Activated CD8-positive, alpha-beta memory T cell treated with anti-CD3 and anti-CD28 coated beads for 1 hour (primary cell): Measurements from ENCODE around the gene APPBP2.
"Not testable (repeated sequence)": the region's sequence is repeated elsewhere in the genome, so short reads cannot be mapped to it uniquely, and the experiment has no call there.

Experiments
- DNase-seq, 2 donors: peaks; one replicate each; pipeline ENCODE4 v3.0.0-alpha.2; 2020; ENCODE audit warnings: low read depth in 1 of 2; ENCODE audit errors: extremely low read depth in 1 of 2

Gene APPBP2

DNA sequence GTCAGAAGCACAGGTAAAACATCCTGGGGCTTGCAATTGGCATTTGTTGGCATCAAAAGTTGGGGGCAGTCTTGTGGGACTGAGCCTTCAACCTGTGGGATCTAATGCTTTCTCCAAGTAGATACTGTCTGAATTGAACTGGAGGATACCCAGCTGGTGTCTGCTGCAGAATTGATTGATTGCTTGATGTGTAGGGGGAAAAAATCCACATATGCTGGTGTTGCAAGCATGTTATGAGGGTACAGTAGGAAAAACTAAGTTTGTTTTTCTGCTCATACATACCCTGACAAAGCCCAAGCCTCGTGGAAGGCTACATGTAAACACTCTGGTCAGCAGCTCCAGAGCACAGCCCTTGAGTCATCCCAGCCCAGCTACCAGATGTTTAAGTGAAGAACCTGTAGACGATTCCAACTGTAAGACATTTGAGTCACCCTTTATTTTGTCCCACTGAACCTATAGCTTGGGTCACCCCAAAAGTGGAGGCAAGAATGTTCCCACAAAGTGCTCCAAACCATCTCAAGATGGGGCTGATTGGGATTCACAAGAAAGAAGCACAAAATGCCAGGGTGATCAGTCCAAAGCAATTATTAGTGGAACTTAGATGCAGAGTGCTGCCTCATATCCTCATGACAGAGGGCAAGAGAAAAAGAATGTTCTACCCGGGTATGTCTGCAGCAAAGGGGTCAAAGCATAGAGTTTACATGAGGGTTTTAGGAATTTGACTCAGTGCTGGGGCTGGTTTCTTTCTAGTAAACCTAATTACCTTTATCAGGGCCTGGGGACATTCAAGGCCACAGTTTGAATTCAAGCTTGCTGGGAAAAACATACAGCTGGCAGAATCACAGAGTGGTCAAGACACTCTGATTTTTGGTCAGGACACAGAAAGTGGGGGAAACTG is 9.6 kb upstream of the APPBP2 start:
- no peak for DNase-seq

DNA sequence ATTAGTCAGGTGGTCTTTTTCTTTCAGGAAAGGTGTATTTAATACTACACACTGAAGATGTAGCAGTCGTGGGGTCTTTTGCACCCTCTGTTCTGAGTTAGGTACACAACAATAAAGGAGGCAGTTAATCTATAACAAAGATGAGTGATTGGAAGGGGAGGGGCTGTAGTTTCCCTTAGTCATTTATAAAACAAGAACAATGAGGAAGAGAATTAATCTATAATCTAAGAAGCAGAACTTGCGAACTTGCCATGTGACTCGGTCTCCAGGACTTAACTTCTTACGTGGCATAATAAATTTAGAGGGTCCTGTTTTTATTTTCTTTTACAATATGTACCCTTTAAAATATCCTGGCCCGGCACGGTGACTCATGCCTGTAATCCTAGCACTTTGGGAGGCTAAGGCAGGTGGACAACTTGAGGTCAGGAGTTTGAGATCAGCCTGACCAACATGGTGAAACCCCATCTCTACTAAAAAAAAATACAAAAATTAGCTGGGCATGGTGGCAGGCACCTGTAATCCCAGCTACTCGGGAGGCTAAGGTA is 8.6 kb upstream of the APPBP2 start:
- DNase-seq: no peak

DNA sequence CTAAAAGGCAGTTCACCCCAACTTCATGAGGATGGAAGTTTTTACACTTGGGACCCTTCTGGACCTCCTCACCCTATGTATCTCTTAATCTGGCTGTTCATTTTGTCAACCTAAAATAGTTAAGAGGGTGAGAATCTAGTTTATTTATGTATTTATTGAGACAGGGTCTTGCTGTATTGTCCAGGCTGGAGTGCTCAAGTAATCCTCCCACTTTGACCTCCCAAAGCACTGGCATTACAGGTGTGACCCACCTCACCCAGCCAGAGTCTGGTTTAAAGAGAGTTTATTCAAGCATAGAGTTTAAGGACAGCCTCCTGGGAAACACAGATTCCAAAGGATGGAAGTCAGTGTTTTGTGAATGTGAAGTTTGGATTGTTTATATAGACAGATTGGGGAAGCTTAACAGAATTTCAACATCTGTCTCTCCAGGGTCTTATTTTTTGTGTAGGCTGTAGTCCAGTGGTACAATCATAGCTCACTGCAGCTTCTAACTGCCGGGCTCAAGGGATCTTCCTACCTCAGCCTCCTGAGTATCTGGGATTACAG is 8.0 kb upstream of the APPBP2 start:
- no peak for DNase-seq

DNA sequence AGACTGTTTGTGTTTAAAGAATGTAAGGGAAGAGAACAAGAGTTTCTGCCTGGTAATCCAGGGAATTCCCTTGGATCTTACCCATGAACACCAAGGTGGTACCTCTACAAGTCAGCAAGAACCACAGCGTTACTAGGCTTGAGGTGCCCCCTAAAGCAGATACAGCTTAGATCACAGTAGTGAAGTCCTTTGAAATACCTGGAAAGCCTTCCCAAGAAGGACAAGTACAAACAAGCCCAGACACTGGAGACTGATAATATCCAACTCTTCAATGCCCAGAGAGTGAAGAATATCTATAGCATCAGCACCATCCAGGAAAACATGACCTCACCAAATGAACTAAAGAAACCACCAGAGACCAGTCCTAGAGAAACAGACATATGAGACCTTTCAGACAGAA is 3.8 kb upstream of the APPBP2 start:
- DNase-seq: no peak

DNA sequence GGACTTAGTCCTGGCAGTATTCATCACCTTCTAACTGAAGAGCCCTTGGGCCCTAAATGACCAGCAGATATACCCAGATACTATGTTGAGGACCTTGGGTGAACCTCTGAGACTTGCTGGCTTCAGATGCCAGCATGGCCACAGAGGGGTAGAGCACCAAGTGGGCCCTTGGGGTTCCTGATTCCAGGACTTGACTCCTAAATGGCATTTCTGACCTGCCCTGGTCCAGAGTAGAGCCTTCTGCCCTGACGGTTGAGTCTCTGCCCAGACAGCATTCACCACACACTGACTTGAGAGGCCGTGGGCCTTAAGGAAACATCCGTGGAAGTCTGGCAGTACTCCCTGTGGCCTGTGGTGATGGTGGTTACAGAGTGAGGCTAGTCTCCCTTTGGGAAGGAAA is 2.8 kb upstream of the APPBP2 start:
- no peak for DNase-seq

DNA sequence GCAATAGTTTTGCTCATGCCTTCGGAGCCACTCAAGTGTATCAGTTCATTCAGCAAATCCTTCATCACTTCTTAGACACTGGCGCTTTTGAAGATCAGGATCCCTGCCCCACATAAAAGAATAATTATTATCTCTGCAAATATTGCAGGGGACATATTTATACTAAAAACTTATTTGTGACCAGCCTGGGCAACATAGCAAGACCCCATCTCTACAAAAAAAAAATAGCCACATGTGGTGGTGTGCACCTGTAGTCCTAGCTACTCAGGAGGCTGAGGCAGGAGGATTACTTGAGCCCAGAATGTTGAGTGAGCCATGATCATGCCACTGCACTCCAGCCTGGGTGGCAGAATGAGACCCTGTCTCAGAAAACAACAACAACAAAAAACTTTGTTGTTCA is 1.7 kb upstream of the APPBP2 start:
- DNase-seq: no peak

DNA sequence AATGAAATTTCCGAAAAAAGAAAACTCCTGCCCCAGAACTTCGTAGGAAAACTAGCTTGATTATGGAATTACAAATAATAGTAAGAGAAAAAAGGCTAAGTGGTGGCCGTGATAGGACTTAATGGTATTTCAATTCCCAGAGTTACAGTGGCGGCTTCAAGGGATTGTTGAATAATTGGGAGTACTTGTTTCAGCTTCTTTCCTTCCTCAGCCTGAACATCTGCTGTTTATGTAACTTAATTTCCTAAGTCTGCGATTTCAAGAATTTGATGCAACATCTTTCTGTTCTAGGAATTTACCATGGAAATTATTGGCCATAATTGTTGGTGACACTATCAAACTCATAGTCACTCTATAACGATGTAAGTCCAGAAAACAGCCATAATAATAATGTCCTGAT is 684 bp upstream of the APPBP2 start:
- no peak for DNase-seq

DNA sequence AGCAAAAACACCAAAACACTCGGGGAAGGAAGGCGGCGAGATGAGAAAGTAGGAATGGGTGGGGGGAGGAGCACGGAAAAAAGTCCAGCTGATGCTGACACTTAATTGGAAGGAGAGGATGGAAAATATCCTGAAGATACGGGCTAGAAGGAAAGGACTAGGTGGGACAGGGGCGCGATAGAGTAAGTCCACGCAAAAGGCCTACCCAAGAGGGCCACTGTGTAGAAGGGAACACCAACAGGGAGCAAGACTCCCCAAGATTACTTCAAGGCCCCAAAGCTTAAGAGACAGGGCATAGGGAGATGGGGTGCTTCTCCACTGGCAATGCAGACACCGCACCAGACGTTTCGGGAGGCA is 736 bp downstream of the APPBP2 start:
- DNase-seq: no peak

DNA sequence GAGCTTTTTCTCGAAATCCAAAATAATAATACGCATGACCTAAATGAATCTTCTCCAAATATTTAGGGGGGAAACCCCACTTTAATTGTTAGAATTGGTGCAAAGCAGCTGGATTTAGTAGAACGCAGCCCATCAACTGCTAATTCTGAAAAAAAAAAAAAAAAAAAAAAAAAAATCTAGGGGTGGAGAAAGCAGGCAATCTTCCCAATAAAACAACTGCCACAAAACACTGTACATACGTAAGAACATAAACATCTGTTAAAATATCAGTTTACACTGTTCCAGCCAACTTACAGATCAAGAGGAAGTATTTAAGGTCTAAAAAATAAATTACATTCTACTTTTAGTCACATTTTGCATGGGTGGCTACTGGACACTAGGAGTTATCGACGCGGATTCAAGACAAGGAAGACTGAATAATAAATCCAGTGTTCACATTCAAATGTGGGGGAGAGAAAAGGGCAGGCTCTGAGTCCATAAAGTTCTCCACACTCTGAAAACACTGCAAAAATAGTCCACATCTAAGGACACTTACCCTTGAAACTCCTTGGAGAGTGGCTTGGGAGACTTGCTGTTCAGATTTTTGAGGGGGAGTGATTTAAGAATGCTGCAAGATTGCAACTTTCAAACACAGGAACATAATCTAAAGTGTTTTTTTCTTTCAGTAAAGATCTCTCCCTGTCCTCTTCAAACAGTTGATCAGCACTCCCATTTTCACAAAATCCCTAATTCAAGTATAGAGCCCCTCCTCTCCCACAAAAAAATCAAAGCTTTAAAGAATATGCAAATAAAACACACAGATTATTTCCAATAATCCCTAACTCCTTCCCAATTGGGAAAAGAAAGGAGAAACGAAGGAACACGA is 1.3 kb downstream of the APPBP2 start:
- no peak for DNase-seq

DNA sequence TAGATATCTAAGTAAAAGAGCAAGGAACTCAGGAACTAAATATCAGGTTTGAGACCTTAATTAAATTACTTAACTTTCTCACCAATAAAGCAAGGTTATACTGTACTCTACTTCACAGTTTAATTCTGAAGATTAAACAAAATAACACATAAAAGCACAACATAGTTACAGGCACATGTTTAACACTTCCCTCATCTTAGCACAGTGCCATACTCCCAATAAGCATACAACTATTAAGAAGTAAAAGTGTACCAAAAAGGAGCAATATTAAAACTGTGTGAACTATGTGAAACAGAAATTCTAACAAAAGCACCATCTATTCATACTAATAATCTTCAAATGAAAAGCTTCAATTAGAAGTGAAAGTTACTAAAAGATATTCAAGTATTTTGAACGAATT is 2.2 kb downstream of the APPBP2 start:
- no peak for DNase-seq

DNA sequence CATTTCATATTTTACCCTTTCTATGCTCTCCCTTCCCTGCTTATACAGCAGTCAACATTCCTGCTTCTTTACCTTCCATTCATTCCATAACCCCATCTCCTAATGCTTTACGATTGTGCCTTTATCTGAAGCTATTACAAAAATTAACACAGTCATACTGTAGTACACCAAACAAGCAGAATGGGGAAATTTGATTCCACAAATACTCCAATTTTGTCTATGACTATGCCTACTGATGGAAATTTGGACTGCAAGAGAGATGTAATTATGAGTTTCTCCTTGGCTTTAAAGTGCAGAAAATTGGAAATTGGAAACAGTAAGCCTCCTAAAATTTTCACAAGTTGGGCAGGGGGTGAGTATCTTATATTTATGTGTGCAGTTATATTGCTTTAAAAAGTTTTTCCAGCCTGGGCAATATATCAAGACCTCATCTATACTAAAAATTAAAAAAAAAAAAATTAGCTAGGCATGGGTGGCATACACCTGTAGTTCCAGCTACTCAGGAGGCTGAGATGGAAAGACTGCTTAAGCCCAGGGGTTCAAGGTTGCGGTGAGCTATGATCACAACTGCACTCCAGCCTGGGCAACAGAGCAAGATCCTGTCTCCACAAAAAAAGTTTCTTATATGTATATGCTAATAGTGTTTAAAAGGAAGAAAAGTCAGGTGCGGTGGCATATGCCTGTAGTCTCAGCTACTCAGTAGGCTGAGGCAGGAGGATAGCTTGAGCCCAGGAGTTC is 3.0 kb downstream of the APPBP2 start:
- no peak for DNase-seq

DNA sequence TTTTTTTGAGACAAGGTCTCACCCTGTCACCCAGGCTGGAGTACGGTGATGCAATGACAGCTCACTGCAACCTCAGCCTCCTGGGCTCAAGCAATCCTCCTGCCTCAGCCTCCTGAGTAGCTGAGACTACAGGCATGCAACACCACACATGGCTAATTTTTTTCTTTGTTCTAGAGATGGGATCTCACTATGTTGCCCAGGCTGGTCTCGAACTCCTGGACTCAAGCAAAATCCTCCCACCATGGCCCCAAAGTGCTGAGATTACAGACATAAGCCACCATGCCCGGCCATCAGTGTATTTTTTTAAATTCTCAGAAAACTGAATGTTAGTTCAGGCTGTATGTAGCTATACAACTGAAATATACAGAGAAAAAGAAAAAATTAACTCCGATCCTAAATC is 6.2 kb downstream of the APPBP2 start:
- no peak for DNase-seq

DNA sequence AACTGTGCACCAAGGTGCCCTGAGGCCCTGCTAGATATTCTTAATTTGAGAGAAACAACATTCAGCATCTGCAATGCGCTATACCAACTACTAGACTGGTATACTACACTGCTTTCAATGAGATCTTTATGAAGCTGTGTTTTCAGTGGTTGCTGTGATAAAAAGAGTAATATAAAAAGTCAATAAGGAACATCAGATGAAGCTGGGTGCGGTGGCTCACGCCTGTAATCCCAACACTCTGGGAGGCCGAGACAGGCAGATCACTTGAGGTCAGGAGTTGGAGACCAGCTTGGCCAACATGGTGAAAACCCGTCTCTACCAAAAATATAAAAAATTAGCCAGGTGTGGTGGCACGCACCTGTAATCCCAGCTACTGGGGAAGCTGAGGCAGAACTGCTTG is 10.4 kb downstream of the APPBP2 start:
- not testable (repeated sequence) for DNase-seq

DNA sequence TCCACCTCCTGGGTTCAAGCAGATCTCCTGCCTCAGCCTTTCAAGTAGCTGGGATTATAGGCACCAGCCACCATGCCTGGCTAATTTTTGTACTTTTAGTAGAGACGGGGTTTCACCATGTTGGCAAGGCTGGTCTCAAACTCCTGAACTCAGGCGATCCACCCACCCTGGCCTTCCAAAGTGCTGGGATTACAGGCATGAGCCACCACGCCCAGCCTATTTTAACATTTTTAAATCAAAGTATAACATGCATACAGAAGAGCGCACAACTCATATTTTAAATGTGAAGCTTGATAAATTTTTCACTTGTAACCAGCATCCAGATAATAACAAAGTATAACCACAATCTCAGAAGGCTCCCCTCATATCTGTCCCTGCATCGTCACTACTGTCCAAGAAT is 10.8 kb downstream of the APPBP2 start:
- DNase-seq: not testable (repeated sequence)

DNA sequence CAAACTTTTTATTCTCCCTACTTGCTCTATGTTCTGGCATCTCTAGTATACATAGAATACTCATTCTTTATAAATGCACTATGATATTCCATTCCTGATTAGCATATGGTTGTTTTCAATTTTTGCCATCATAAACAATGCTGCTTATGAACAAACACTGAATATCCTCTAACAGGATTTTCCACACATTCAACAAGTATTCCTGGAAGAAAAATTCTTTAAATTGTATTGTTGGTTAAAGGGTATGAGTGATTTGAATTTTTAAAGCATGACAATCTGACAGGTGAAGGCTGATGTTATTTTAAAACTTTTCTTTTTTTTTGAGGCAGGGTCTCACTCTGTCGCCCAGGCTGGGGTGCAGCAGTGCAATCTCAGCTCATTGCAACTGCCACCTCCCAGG is 11.5 kb downstream of the APPBP2 start:
- DNase-seq: no peak

DNA sequence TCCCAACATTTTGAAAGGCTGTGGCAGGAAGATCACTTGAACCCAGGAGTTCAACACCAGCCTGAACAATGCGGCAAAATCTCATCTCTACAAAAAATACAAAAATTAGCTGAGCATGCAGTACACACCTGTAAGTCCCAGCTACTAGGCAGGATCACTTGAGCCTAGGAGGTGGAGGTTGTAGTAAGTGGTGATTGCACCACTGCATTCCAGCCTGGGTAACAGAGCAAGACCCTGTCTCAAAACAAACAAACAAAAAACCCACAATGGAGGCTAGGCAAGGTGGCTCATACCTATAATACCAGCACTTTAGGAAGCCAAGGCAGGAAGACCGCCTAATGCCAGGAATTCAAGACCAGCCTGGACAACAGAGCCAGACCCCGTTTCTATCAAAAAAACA is 12.0 kb downstream of the APPBP2 start:
- no peak for DNase-seq

DNA sequence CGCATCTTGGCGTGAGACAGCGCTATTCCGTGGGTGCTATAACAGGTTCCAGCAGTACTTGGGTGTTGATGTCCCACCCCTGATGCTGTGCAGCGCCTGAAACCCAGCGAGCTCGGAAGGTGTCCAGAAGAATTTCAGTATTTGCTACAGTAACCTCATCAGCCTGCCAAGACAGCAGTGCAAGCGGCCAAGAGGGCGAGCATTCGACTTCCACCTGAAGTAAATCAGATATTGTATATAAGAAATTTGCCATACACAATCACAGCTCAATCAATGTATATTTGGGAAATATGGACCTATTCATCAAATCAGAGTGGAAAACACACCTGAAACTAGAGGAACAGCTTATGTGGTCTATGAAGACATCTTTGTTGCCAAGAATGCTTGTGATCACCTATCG is 13.0 kb downstream of the APPBP2 start:
- DNase-seq: no peak

DNA sequence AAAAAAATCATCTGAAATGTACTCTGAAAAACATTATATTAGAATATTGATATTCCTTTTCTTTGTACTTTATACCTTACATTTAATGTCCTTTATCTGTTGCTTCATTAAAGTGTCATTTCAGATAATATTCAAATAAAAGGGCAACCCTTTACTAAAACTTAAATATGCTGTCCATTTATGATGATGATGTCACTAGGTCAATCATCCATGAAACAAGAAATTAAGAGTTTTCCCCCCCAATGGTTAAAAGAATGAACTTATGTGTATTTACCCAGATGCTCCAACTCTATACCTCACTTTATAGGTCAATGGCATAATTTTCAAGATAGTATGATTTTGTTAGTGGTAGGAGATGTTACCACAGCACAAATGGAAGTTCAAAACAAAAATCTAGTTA is 15.3 kb downstream of the APPBP2 start:
- DNase-seq: no peak

DNA sequence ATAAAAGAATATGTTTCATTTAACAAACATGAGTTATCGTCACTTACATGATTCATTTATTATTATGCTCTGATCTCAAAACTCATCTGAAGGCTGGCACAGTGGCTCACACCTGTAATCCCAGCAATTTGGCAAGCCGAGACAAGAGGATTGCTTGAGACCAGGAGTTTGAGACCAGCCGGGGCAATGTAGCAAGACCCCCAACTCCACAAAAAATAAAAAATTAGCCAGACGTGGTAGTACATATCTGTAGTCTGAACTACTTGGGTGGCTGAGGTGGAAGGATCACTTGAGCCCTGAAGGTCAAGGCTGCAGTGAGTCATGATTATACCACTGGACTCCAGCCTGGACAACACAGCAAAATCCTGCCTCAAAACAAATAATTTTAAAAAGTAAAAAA is 16.0 kb downstream of the APPBP2 start:
- DNase-seq: no peak

DNA sequence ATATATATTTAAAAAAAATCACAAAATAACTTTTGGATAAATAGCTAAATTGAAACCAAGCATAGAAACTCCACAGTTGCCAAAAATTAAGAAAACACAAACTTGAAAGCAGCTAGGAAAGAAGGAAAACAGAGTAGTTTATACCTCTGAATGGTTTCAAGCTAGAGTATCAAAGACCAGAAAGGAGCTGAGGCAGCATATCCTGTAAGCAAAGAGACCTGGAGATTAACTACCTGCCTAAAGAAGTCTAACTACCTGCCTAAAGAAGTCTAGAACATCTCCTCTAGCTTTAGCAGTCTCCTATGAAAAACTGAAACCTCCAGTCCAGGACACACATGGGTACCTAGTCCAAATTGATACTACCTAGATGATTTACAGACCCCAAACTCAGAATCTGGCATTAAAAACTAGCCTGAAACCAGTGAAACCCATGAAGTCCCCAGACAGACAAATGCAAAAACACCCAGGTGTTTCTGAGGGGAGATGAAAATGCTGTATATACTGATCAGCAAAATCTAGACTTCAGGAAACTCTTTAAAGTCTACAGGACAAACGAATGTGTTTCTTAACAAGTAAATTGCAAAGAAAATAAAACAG is 17.6 kb downstream of the APPBP2 start:
- DNase-seq: no peak

DNA sequence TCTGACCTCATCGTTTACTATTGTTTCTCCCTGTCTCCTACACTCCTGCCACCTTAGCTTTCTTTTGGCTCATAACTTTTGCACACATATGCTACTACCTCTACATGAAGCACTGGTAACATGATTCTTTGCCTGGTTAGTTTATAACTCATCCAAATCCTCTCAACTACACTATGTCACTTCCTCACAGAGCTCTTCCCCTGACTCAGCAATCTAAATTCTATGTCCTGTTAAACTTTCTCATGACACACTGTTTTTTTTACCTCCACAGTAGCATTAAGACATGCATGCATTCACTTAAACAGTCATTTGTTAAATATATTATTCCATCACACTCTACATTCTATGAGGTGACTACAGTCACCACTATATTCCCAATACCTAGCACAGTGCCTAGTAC is 19.7 kb downstream of the APPBP2 start:
- DNase-seq: no peak
